ENCODE results near the gene MRPS12.
"Not testable (repeated sequence)": the region's sequence is repeated elsewhere in the genome, so short reads cannot be mapped to it uniquely, and the experiment has no call there.

Gene MRPS12

GRCh38 chr19:38930776-38931520, at the start of gene MRPS12:
Gene MRPS12 (plus strand): TSS chr19:38930944. CDS start chr19:38931295, 351 bp downstream.
- peak; percentile 98 for DNase-seq

GRCh38 chr19:38883286-38883685, 47.5 kb upstream of the MRPS12 start:
- no peak for DNase-seq

GRCh38 chr19:38884691-38885090, 46.1 kb upstream of the MRPS12 start:
- not testable (repeated sequence) for DNase-seq

- no peak for DNase-seq
Measured at GRCh38 chr19:38888876-38889275, 41.9 kb upstream of the MRPS12 start.

GRCh38 chr19:38889803-38890202, 40.9 kb upstream of the MRPS12 start:
- no peak for DNase-seq

- no peak for DNase-seq
Measured at GRCh38 chr19:38890686-38891085, 40.1 kb upstream of the MRPS12 start.

- DNase-seq = no peak
Measured at GRCh38 chr19:38891771-38892170, 39.0 kb upstream of the MRPS12 start.

GRCh38 chr19:38892841-38893240, 37.9 kb upstream of the MRPS12 start:
- DNase-seq = no peak

- no peak for DNase-seq
Measured at GRCh38 chr19:38893341-38893771, 37.4 kb upstream of the MRPS12 start.

- no peak for DNase-seq
Measured at GRCh38 chr19:38894968-38895367, 35.8 kb upstream of the MRPS12 start.

- no peak for DNase-seq
Measured at GRCh38 chr19:38898788-38899446, 31.8 kb upstream of the MRPS12 start.

GRCh38 chr19:38899447-38900201, 31.1 kb upstream of the MRPS12 start, which contains the start of the genes NFKBIB and SIRT2:
Gene NFKBIB (plus strand): TSS chr19:38899969. CDS start chr19:38900033, 64 bp downstream.
Gene SIRT2 (minus strand): TSS chr19:38899618. CDS start chr19:38899521, 97 bp downstream.
- DNase-seq = peak; percentile 99

GRCh38 chr19:38900202-38900629, 30.5 kb upstream of the MRPS12 start:
- no peak for DNase-seq

GRCh38 chr19:38900743-38901190, 30.0 kb upstream of the MRPS12 start:
- DNase-seq = no peak

GRCh38 chr19:38901683-38902082, 29.1 kb upstream of the MRPS12 start:
- no peak for DNase-seq

GRCh38 chr19:38904581-38905539, 25.9 kb upstream of the MRPS12 start:
- no peak for DNase-seq

GRCh38 chr19:38905620-38906019, 25.1 kb upstream of the MRPS12 start:
- DNase-seq = no peak

GRCh38 chr19:38907227-38907626, 23.5 kb upstream of the MRPS12 start:
- DNase-seq = no peak

GRCh38 chr19:38907670-38908069, 23.1 kb upstream of the MRPS12 start:
- DNase-seq = no peak

- no peak for DNase-seq
Measured at GRCh38 chr19:38908911-38909310, 21.8 kb upstream of the MRPS12 start.

GRCh38 chr19:38910488-38910887, 20.3 kb upstream of the MRPS12 start:
- no peak for DNase-seq

- DNase-seq = no peak
Measured at GRCh38 chr19:38911388-38912001, 19.2 kb upstream of the MRPS12 start.
